Measurements from ENCODE around the gene RERE.

DNA sequence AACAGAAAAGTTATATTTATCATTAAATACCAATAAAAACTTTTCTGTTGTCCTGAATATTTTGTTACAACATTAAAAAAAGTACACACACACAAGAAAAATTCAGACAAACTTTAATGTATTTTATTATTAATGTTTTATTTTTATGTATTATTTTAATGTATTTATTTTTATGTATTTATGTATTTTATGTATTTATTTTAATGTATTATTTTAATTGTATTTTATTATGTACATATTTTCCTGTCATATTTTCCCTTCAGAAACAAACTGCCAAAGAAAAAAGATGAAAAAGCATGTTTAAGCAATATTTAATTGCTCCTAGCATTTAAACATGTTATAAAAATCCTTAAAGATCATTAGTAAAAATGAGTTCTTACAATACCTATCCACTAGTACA is 222.1 kb downstream of the RERE start:
- TF ChIP-seq POLR2AphosphoS5 (IDR thresholded peaks at IDR 0.05; ENCODE audit: borderline replicate concordance, low read depth, low read length) (no peak), EZH2 (IDR thresholded peaks at IDR 0.05) (no peak)

All from SK-N-MC (cell line).